Activated CD8-positive, alpha-beta memory T cell treated with anti-CD3 and anti-CD28 coated beads, Interleukin-2, amount 50 U/mL, for 1 hour (primary cell): ENCODE measurements around the gene LMOD3.

ENCODE experiments used
- DNase-seq: peaks from one replicate; pipeline ENCODE4 v3.0.0-alpha.2; 2020; ENCODE audit errors: extremely low read depth

LMOD3 gene

DNA sequence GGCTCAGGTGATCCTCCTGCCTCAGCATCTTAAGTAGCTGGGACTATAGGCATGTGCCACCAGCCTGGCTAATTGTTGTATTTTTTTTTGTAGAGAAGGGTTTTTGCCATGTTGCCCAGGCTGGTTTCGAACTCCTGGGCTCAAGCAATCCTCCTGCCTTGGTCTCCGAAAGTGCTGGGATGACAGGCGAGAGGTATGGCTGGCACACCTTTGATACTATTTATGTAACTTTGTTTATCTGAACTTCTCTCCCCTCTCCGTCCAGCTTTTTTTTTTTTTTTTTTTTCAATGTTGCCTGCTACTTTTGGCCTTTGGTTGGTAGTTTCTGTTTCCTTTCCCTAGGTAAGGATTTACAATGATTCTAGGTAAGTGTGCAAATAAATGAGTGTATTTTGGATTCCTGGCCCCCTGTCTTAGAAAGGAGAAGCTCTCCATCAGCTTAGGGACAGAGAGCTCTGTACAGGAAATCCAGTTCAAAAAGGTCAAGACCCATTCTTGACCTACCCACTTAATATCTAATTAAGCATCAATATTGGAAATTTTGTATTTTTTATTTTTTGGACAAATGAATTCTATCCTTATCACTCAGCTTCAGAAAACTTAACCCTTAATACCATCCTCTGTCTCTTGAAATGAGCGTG, 30.9 kb downstream of the LMOD3 start:
- no peak for DNase-seq

DNA sequence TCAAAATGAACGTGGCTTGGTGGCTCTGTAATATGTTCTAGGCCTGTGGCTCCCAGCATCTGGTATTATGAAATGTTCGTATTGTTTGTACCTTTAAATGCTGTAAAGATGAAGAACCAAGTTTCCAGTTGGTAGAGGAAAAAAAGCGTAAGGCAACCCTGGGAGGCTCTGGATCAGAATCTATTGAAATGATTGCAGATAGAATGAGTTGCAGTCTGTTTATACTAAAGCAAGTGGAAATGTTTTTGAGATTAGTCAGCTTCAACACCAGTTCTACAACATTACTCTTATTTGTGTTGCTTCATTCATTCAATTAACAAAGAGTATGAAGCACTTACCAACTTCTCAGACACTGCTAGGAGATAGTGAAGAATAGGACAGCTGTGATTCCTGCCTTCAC, 32.4 kb downstream of the LMOD3 start:
- no peak for DNase-seq

- no peak for DNase-seq
These were observed 34.3 kb downstream of the LMOD3 start for GRCh38 chr3:69088063-69088462.

- DNase-seq: no peak
These were observed 35.2 kb downstream of the LMOD3 start for GRCh38 chr3:69087030-69087791.

GRCh38 chr3:69085833-69086722, 36.3 kb downstream of the LMOD3 start:
- DNase-seq: peak; percentile 53

DNA sequence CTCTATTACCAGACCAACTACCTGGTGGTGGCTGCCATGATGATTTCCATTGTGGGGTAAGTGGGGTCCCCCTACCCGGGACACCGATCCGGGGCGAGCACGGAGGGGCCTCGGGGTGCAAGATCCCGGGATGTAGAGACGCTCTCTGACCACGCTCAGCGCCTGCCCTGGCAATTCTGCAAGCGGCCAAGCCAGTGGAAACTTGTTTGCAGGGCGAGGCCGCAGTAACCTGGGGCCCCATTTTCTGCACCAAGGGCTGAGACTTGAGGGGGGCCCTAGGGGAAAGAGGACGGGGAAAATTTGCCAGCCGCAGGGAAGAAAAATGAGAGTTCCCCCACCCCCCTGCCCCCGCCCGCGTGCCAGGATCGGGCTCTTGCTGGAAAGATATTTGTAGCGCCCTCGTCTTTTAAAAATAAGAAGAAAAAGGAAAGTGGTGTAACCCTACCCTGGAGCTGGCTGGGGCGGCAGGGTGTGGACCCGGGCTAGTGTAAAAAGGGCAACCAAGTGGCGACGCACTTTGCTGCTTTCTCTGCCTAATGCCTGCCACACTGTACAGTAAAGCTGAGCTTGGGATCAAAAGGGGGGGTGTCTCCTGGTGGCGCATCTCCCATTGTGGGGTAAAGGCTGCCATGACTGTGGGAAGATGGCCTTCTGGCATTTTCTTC, 37.1 kb downstream of the LMOD3 start:
- no peak for DNase-seq

DNA sequence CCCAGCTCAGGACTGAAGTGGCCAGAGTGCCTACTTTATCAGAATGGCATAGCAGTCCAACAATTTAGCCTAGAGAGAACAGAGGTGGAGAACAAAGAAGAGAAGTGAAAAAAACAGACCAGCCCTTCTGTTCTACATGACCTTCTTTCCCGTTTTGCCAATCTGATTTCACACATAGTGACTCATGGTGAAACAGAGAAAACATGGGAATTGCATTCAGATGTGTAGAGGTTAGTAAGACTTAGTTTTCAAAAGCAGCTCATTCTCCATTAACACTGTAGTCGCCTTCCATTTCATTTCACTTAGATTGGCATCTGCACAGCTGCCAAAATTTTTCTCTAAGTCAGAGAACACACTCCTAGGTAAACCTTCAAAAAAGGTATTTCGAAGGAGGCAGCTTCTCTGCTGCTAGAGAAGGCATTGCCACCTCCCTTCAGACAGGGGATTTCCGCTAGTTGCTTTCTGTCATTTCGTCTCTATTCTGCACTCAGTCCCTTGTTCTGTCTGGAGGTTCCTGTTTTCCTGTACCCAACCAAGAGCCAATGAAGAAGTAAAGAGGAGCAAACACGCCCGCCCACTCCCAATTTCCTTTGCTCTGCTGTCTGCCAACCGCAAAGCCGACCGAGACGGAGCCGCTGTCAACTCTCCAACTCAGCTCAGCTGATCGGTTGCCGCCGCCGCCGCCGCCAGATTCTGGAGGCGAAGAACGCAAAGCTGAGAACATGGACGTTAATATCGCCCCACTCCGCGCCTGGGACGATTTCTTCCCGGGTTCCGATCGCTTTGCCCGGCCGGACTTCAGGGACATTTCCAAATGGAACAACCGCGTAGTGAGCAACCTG, 37.8 kb downstream of the LMOD3 start, which contains the start of gene ARL6IP5:
Gene ARL6IP5 (plus strand): TSS at position 612 of the 842 bp plus-strand sequence. CDS start 111 bp downstream, at position 723.
- DNase-seq: peak; percentile 72

DNA sequence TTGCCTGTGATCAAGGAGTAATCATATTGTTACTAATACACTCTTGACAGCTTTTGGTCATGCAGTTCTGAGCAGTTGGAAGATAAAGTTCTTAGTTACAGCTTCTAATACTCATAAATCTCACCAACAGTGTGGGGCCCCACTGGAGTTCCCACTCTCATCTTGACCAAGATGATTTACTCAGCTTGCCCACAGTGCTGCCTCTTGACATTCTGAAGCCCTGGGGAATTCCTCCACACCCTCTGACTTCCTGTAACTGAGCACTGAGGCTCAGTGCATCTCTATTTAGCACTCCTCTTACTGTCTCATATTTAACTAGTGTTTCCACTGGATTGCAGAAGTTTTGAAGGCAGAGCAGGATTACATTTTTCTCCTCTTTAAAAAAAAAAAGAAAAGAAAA, 39.6 kb downstream of the LMOD3 start:
- peak; percentile 41 for DNase-seq

DNA sequence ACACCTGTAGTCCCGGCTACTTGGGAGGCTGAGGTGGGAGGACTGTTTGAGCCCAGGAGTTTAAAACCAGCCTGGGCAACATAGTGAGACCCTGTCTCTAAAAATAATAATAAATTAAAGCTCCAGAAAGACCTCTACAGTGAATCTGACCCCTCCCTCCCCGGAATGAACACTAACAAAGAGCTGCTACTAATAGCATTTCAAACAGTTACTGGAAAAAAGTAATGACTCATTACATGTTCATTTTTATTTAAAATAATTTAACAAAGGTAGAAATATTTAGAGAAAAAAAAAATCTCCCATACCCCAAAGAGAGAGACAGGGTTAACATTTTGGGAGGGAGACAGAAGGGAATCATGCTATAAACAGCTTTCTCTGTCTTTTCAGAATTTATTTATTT, 40.0 kb downstream of the LMOD3 start:
- no peak for DNase-seq

DNA sequence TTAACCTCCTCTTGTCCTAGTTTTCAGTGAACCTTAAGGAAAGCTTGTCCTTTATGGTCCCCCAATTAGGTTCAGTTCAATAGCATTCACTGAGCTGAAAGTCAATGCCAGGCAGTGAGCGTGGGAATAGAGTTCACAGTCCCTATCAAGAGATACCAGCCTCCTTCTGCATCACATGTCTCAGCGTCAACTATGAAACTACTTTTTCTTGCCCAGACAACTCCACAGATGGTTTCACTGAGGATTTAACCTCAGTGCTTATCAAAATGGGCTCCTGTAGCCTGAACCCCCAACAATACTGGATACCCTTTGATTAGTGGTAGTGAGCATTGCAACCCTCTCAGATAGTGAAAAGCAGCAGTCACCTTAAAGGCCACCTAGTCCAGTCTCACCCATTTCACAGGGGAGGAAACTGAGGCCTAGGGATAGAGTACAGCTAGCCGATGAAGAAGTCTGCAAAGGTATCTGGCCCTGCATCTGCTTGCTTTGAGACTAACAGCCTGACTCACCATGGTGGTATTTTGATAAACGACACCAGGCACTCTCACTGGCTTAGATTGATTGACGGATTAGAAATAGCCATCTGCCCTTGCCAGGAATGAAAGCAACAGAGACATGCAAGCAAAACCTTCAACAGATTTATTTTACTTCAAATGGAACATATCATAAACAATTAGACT, 40.7 kb downstream of the LMOD3 start:
- DNase-seq: no peak

GRCh38 chr3:69080233-69080920, 42.0 kb downstream of the LMOD3 start, which contains the start of gene UBA3:
Gene UBA3 (minus strand): TSS chr3:69080365. CDS start chr3:69080353, 12 bp downstream.
- peak; percentile 80 for DNase-seq

DNA sequence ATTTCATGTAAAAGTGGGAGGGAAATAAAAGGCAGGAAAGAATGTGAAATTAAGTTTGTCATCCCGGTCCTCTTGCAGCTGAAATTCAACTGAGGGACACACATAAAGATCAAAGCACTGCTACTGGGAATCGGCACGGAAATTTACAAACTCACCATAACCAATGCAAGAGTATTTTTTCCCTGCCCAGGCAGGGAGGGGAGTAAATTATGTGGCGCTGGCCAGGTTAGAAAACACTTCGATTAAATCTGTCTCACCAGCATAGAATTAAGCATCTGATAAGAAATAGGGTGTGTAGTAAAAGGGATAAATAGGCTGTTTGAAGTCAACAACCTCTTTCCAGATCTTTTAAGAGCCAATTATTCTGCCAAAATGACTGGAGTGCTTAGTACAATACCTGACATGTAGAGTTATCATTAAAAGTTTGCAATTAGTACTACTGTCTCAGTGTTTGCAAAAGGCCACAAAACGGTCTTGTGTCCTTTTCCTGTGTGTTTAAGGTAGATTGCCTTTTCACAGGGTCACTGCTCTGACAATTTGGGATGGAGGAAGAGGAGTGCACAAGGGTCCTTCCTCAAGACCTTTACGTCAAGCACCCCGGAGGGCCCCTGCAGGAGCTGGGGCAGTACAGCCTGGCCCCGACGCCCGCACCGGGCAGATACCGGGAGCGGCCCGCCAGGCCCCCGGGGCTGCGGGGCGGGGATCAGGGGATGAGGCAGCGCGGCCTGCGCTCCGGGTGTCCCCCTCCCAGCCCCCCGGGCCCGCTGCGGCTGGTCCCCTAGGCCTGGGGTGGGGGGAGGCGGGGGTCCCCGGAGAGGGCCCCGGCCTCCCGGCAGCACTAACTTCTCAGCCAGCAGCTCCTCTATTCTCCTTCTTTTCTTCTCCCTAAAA, 42.9 kb downstream of the LMOD3 start:
- DNase-seq: no peak

DNA sequence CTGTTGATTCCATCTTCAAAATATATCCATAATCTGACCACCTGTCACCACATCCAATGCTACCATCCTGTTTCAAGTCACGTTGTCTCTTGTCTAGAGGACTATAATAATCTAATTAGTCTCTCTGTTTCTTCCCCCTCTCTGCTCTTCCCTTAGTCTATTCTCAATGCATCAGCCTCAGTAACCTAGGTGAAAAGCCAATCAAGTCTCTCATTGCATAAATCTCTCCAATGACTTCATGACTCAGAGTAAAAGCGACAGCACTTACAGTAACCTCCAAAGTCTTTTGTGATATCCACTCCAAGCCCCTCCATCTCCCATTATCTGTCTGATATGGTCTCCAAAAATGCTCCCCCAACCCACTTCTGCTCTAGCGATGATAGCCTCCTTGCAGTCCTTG, 49.5 kb downstream of the LMOD3 start:
- DNase-seq: no peak

GRCh38 chr3:69066121-69066520, 56.3 kb downstream of the LMOD3 start:
- DNase-seq: no peak

DNA sequence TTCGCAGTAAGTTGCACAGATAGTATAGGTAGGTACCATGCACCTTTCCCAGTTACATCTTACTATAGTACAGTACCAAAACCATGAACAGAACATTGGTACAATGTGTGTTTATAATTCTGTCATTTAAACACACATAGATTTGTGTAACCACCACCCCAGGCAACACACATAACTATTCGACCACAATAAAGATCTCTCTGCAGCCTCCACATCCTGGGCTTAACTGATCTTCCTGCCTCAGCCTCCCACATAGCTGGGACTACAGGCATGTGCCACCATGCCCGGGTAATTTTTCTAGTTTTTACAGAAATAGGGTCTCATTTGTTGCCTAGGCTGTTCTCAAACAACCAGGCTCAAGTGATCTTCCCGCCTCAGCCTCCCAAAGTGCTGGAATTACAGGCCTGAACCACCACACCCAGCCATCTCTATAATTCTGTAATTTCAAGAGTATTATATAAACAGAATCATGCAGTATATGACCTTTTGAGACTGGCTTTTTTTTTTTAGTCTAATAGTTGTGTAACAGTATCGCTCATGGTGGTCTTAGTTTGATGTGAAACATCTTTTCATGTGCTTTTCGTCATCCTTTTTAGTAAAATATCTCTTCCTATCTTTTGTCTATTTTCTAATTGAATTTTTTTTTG, 57.0 kb downstream of the LMOD3 start:
- DNase-seq: no peak

DNA sequence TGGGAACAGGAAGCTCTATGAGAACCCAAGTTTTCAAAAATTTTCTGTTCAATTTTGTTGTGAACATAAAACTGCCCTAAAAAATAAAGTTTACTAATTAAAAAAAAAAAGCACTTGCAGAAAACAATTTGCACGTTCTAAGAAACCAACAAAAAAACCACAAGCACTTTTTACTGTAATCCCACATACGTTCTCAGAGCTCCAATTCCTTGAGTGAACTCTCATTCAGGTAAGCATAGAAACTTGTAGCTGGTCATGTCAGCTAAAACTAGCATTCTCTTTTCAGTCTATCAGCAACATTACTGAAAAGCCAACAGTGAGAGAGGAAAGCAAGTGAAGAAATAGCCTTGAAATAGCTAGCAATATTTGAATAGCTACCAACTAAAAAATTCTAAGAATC, 58.8 kb downstream of the LMOD3 start:
- no peak for DNase-seq

- no peak for DNase-seq
These were observed 62.7 kb downstream of the LMOD3 start for GRCh38 chr3:69059688-69060087.

DNA sequence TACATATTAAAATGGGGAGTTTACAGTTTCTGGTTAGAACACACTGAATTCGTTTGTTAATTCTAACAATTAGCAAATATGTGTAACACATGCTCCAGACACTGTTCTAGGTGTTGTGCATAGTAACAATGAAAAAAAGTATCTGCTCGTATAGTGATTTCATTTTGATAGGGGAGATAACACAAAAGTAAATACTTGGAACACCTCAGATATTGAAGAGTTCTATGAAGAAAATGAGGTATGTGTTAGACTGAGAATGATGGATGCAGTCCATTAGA, 63.5 kb downstream of the LMOD3 start:
- DNase-seq: no peak
